ENCODE results near the gene TSPAN3.

Gene TSPAN3

GRCh38 chr15:77030928-77031375 is 40.0 kb downstream of the TSPAN3 start:
- no peak overlapping the region for H3K27ac Mint-ChIP-seq
- peaks cover 3% of the 10 kb centered on the region for H3K4me1 Mint-ChIP-seq (ENCODE audit: low read depth)
- DNase-seq (ENCODE audit: low spot score): no peak
- peaks cover 55% of the 10 kb centered on the region for H3K36me3 Mint-ChIP-seq (ENCODE audit: low read depth)
- H3K9me3 Mint-ChIP-seq: no peaks in the 10 kb centered on the region
- no peaks in the 10 kb centered on the region for H3K27me3 Mint-ChIP-seq (ENCODE audit: low read depth)
- H3K4me3 Mint-ChIP-seq: no peak overlapping the region

GRCh38 chr15:77030048-77030927 is 40.6 kb downstream of the TSPAN3 start:
- no peak for DNase-seq (ENCODE audit: low spot score)
- H3K9me3 Mint-ChIP-seq: no peaks in the 10 kb centered on the region
- peaks cover 4% of the 10 kb centered on the region for H3K4me1 Mint-ChIP-seq (ENCODE audit: low read depth)
- no peaks in the 10 kb centered on the region for H3K27me3 Mint-ChIP-seq (ENCODE audit: low read depth)
- no peak overlapping the region for H3K4me3 Mint-ChIP-seq
- H3K27ac Mint-ChIP-seq: no peak overlapping the region
- peaks cover 51% of the 10 kb centered on the region for H3K36me3 Mint-ChIP-seq (ENCODE audit: low read depth)

- H3K27me3 Mint-ChIP-seq (ENCODE audit: low read depth): no peaks in the 10 kb centered on the region
- H3K9me3 Mint-ChIP-seq: no peaks in the 10 kb centered on the region
- DNase-seq (ENCODE audit: low spot score): no peak
- H3K4me1 Mint-ChIP-seq (ENCODE audit: low read depth): peaks cover 4% of the 10 kb centered on the region
- H3K4me3 Mint-ChIP-seq: no peak overlapping the region
- H3K27ac Mint-ChIP-seq: no peak overlapping the region
- H3K36me3 Mint-ChIP-seq (ENCODE audit: low read depth): peaks cover 44% of the 10 kb centered on the region
Observed at GRCh38 chr15:77029166-77030047, 41.5 kb downstream of the TSPAN3 start.

GRCh38 chr15:77028451-77029165 is 42.3 kb downstream of the TSPAN3 start:
- Mint-ChIP-seq H3K36me3 (ENCODE audit: low read depth) (peaks cover 43% of the 10 kb centered on the region), H3K4me3 (no peak overlapping the region), H3K27ac (no peak overlapping the region), H3K4me1 (ENCODE audit: low read depth) (peaks cover 9% of the 10 kb centered on the region), H3K9me3 (no peaks in the 10 kb centered on the region), H3K27me3 (ENCODE audit: low read depth) (no peaks in the 10 kb centered on the region)
- DNase-seq (ENCODE audit: low spot score): no peak

- Mint-ChIP-seq H3K4me1 (ENCODE audit: low read depth) (peaks cover 16% of the 10 kb centered on the region), H3K36me3 (ENCODE audit: low read depth) (peaks cover 47% of the 10 kb centered on the region), H3K27ac (no peak overlapping the region), H3K4me3 (no peak overlapping the region), H3K27me3 (ENCODE audit: low read depth) (no peaks in the 10 kb centered on the region), H3K9me3 (no peaks in the 10 kb centered on the region)
- DNase-seq (ENCODE audit: low spot score): no peak
Observed at GRCh38 chr15:77027697-77028450, 43.0 kb downstream of the TSPAN3 start.

GRCh38 chr15:77027111-77027696 is 43.7 kb downstream of the TSPAN3 start:
- Mint-ChIP-seq H3K36me3 (ENCODE audit: low read depth) (peaks cover 51% of the 10 kb centered on the region), H3K27ac (peak overlapping the region; percentile 17), H3K4me3 (no peak overlapping the region), H3K27me3 (ENCODE audit: low read depth) (no peaks in the 10 kb centered on the region), H3K9me3 (no peaks in the 10 kb centered on the region), H3K4me1 (ENCODE audit: low read depth) (peaks cover 20% of the 10 kb centered on the region)
- no peak for DNase-seq (ENCODE audit: low spot score)

GRCh38 chr15:77026501-77027110 is 44.3 kb downstream of the TSPAN3 start:
- H3K4me1 Mint-ChIP-seq (ENCODE audit: low read depth): peaks cover 26% of the 10 kb centered on the region
- DNase-seq (ENCODE audit: low spot score): no peak
- no peaks in the 10 kb centered on the region for H3K27me3 Mint-ChIP-seq (ENCODE audit: low read depth)
- H3K4me3 Mint-ChIP-seq: no peak overlapping the region
- H3K36me3 Mint-ChIP-seq (ENCODE audit: low read depth): peaks cover 52% of the 10 kb centered on the region
- H3K9me3 Mint-ChIP-seq: no peaks in the 10 kb centered on the region
- H3K27ac Mint-ChIP-seq: no peak overlapping the region

- DNase-seq (ENCODE audit: low spot score): no peak
- Mint-ChIP-seq H3K27me3 (ENCODE audit: low read depth) (no peaks in the 10 kb centered on the region), H3K4me3 (no peak overlapping the region), H3K9me3 (no peaks in the 10 kb centered on the region), H3K36me3 (ENCODE audit: low read depth) (peaks cover 55% of the 10 kb centered on the region), H3K27ac (no peak overlapping the region), H3K4me1 (ENCODE audit: low read depth) (peaks cover 33% of the 10 kb centered on the region)
Observed at GRCh38 chr15:77025941-77026411, 44.9 kb downstream of the TSPAN3 start.

GRCh38 chr15:77025083-77025901 is 45.6 kb downstream of the TSPAN3 start:
- H3K36me3 Mint-ChIP-seq (ENCODE audit: low read depth): peaks cover 58% of the 10 kb centered on the region
- H3K4me3 Mint-ChIP-seq: no peak overlapping the region
- peaks cover 38% of the 10 kb centered on the region for H3K4me1 Mint-ChIP-seq (ENCODE audit: low read depth)
- H3K27me3 Mint-ChIP-seq (ENCODE audit: low read depth): no peaks in the 10 kb centered on the region
- H3K9me3 Mint-ChIP-seq: no peaks in the 10 kb centered on the region
- peak overlapping the region; percentile 52 for H3K27ac Mint-ChIP-seq
- no peak for DNase-seq (ENCODE audit: low spot score)

- Mint-ChIP-seq H3K27me3 (ENCODE audit: low read depth) (no peaks in the 10 kb centered on the region), H3K36me3 (ENCODE audit: low read depth) (peaks cover 60% of the 10 kb centered on the region), H3K4me3 (no peak overlapping the region), H3K27ac (peak overlapping the region; percentile 69), H3K4me1 (ENCODE audit: low read depth) (peaks cover 46% of the 10 kb centered on the region), H3K9me3 (no peaks in the 10 kb centered on the region)
- no peak for DNase-seq (ENCODE audit: low spot score)
Observed at GRCh38 chr15:77024273-77025082, 46.4 kb downstream of the TSPAN3 start.

GRCh38 chr15:77023576-77024272 is 47.2 kb downstream of the TSPAN3 start:
- Mint-ChIP-seq H3K9me3 (no peaks in the 10 kb centered on the region), H3K4me1 (ENCODE audit: low read depth) (peaks cover 49% of the 10 kb centered on the region), H3K27me3 (ENCODE audit: low read depth) (no peaks in the 10 kb centered on the region), H3K4me3 (peak overlapping the region; percentile 28), H3K36me3 (ENCODE audit: low read depth) (peaks cover 59% of the 10 kb centered on the region), H3K27ac (peak overlapping the region; percentile 97)
- DNase-seq (ENCODE audit: low spot score): no peak
